ENCODE data around the gene ATG16L1. TPM values are rescaled to one million over a fixed set of nuclear protein-coding genes. Genes with fewer than 3 reads are reported as not detected.

Gene ATG16L1
- total and polyA plus RNA-seq, 7 experiments from 2014 or later = 16.0 to 115 (median 80.9) TPM

DNA sequence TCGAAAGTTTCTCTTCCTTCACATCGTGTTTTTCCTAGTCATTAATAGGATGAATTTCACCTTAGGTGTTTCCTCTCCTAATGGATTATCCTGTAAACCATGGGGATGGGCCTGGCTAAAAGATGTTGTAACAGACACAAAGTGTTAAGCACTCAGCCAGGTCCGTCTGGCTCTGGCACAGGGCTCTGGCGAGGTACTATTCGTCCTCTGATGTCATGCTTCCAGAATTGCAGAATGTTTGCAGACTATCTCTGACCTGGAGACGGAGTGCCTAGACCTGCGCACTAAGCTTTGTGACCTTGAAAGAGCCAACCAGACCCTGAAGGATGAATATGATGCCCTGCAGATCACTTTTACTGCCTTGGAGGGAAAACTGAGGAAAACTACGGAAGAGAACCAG lies 13.2 kb downstream of the ATG16L1 start:
- H3K9me3 Mint-ChIP-seq = peaks cover 0 to 3% (median 0%) of the 10 kb centered on the region in 11 donors
- Histone ChIP-seq H3K36me3 (ENCODE audit: control insufficient read depth in 2 of 3, insufficient read depth in 3 of 3, low read length in 3 of 3) (peaks cover 17 to 68% (median 52%) of the 10 kb centered on the region in 3 experiments), H3K27me3 (ENCODE audit: control insufficient read depth in 2 of 2, insufficient read depth in 2 of 2, low read length in 2 of 2) (no peaks in the 10 kb centered on the region), H3K4me1 (ENCODE audit: control insufficient read depth in 2 of 2, insufficient read depth in 2 of 2, low read length in 2 of 2) (peaks cover 33 to 47% of the 10 kb centered on the region in 2 donors), H3K27ac (ENCODE audit: low read depth, low read length) (peak overlapping the region; percentile 36), H3K4me3 (ENCODE audit: low read length) (no peak overlapping the region), H3K9me3 (ENCODE audit: control insufficient read depth in 2 of 3, low read length in 3 of 3) (no peaks in the 10 kb centered on the region)
- POLR2A ChIA-PET = interaction anchor here (0.8 to 4.4 kb wide), 4 partner anchors 10 to 154 kb away, joined by 3 to 38 read pairs (median 3); partner anchors contain the start of gene ATG16L1
- H3K4me1 Mint-ChIP-seq = peaks cover 33 to 81% (median 72%) of the 10 kb centered on the region in 7 donors
- DNase-seq = no peak
- CTCF ChIA-PET = no interaction called here
- intact Hi-C loops (cut with micrococcal nuclease) = loop anchor here (5.0 kb wide), 6 partner anchors 138 to 1557 kb away; partner anchors contain the start of genes EIF4E2 (in 1 of the 2), GIGYF2 (in 1 of the 2), PTMA (in 1 of the 2) and TIGD1 (in 1 of the 2)
- peak overlapping the region; percentile 59 to 100 (median 71) for H3K27ac Mint-ChIP-seq
- no peaks in the 10 kb centered on the region for H3K27me3 Mint-ChIP-seq
- peaks cover 26 to 79% (median 52%) of the 10 kb centered on the region in 5 donors for H3K36me3 Mint-ChIP-seq
- no peak for ATAC-seq
- H3K4me3 Mint-ChIP-seq = no peak overlapping the region

DNA sequence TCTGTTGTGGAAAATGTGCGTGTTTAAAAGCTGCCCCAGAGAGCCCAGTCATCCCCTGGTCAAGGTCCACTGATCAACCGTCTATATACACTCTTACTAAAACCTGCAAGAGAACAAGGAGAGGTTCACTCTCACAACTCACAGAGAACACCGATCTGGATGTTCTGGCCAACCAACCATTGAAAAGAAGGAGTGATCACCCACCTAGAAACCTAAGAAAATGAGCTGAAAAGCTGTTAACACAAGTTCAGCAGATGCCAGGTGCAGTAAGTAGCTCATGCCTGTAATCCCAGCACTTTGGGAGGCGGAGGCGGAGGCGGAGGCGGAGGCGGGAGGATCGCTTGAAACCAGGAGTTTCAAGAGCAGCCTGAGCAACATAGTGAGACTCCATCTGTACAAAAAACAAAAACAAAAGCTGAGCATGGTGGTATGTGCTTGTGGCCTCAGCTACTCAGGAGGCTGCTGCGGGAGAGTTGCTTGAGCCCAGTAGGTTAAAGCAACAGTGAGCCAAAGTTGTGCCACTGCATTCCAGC lies 14.5 kb downstream of the ATG16L1 start:
- no peak for ATAC-seq
- Mint-ChIP-seq H3K27ac (peak overlapping the region; percentile 95 to 100 (median 99)), H3K4me3 (peak overlapping the region in 4 of 10 donors; percentile 5 to 79 (median 33))

DNA sequence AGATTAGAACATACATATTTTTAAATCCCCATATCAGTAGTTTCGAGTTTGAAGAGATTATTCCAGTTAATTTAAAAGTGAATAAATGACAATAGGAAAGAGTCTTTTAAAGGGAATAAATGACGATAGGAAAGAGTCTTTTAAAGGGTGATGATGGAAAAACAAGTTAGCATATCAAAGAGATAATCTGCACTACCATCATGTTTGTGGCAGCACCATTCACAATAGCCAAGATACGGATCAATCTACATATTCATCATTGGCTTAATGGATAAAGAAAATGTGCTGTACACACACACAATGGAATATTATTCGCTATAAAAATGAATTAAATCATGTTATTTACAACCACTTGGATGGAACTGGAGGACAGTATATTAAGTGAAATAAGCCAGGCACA lies 15.0 kb downstream of the ATG16L1 start:
- ATAC-seq = no peak
- Mint-ChIP-seq H3K27ac (peak overlapping the region; percentile 95 to 100 (median 99)), H3K27me3 (no peaks in the 10 kb centered on the region), H3K36me3 (peaks cover 29 to 68% (median 49%) of the 10 kb centered on the region in 5 donors), H3K9me3 (peaks cover 0 to 2% (median 0%) of the 10 kb centered on the region in 11 donors), H3K4me1 (peaks cover 42 to 81% (median 72%) of the 10 kb centered on the region in 7 donors), H3K4me3 (peak overlapping the region in 7 of 10 donors; percentile 15 to 79 (median 39))
- no peak overlapping the region for H3K4me3 ChIP-seq (ENCODE audit: low read length)
- no peak for DNase-seq
- no peaks in the 10 kb centered on the region for H3K27me3 ChIP-seq (ENCODE audit: control insufficient read depth in 2 of 2, insufficient read depth in 2 of 2, low read length in 2 of 2)
- H3K4me1 ChIP-seq (ENCODE audit: control insufficient read depth in 2 of 2, insufficient read depth in 2 of 2, low read length in 2 of 2) = peaks cover 50 to 59% of the 10 kb centered on the region in 2 donors
- intact Hi-C loops (cut with micrococcal nuclease) = loop anchor here (5.0 kb wide), 6 partner anchors 136 to 1559 kb away; partner anchors contain the start of genes EIF4E2 (in 1 of the 2), GIGYF2 (in 1 of the 2), PTMA (in 1 of the 2) and TIGD1 (in 1 of the 2)
- H3K27ac ChIP-seq (ENCODE audit: low read depth, low read length) = peak overlapping the region; percentile 79
- ChIA-PET CTCF (interaction anchor here (0.6 kb wide), 2 partner anchors 90 to 176 kb away, joined by 3 read pairs; no protein-coding TSS in a partner anchor), POLR2A (interaction anchor here (1.4 to 4.4 kb wide), 3 partner anchors 10 to 152 kb away, joined by 3 to 38 read pairs (median 4); partner anchors contain the start of gene ATG16L1)
- H3K9me3 ChIP-seq (ENCODE audit: control insufficient read depth in 2 of 3, low read length in 3 of 3) = no peaks in the 10 kb centered on the region
- H3K36me3 ChIP-seq (ENCODE audit: control insufficient read depth in 2 of 3, insufficient read depth in 3 of 3, low read length in 3 of 3) = peaks cover 17 to 50% (median 41%) of the 10 kb centered on the region in 3 experiments

More for the DNA sequence above, 14.5 kb downstream of the ATG16L1 start:
- Histone ChIP-seq H3K27me3 (ENCODE audit: control insufficient read depth in 2 of 2, insufficient read depth in 2 of 2, low read length in 2 of 2) (no peaks in the 10 kb centered on the region), H3K36me3 (ENCODE audit: control insufficient read depth in 2 of 3, insufficient read depth in 3 of 3, low read length in 3 of 3) (peaks cover 17 to 55% (median 41%) of the 10 kb centered on the region in 3 experiments), H3K9me3 (ENCODE audit: control insufficient read depth in 2 of 3, low read length in 3 of 3) (no peaks in the 10 kb centered on the region), H3K4me1 (ENCODE audit: control insufficient read depth in 2 of 2, insufficient read depth in 2 of 2, low read length in 2 of 2) (peaks cover 44 to 54% of the 10 kb centered on the region in 2 donors), H3K27ac (ENCODE audit: low read depth, low read length) (peak overlapping the region; percentile 79), H3K4me3 (ENCODE audit: low read length) (no peak overlapping the region)
- H3K27me3 Mint-ChIP-seq = no peaks in the 10 kb centered on the region
- peaks cover 28 to 73% (median 52%) of the 10 kb centered on the region in 5 donors for H3K36me3 Mint-ChIP-seq
- ChIA-PET CTCF (interaction anchor here (0.6 to 0.7 kb wide), 3 partner anchors 90 to 205 kb away, joined by 3 read pairs; no protein-coding TSS in a partner anchor), POLR2A (interaction anchor here (1.0 to 4.4 kb wide), 4 partner anchors 9 to 153 kb away, joined by 3 to 38 read pairs (median 4); partner anchors contain the start of gene ATG16L1)
- intact Hi-C loops (cut with micrococcal nuclease) = loop anchor here (5.0 kb wide), 6 partner anchors 136 to 1559 kb away; partner anchors contain the start of genes EIF4E2 (in 1 of the 2), GIGYF2 (in 1 of the 2), PTMA (in 1 of the 2) and TIGD1 (in 1 of the 2)
- peaks cover 41 to 81% (median 72%) of the 10 kb centered on the region in 7 donors for H3K4me1 Mint-ChIP-seq
- peaks cover 0 to 2% (median 0%) of the 10 kb centered on the region in 11 donors for H3K9me3 Mint-ChIP-seq
- no peak for DNase-seq

DNA sequence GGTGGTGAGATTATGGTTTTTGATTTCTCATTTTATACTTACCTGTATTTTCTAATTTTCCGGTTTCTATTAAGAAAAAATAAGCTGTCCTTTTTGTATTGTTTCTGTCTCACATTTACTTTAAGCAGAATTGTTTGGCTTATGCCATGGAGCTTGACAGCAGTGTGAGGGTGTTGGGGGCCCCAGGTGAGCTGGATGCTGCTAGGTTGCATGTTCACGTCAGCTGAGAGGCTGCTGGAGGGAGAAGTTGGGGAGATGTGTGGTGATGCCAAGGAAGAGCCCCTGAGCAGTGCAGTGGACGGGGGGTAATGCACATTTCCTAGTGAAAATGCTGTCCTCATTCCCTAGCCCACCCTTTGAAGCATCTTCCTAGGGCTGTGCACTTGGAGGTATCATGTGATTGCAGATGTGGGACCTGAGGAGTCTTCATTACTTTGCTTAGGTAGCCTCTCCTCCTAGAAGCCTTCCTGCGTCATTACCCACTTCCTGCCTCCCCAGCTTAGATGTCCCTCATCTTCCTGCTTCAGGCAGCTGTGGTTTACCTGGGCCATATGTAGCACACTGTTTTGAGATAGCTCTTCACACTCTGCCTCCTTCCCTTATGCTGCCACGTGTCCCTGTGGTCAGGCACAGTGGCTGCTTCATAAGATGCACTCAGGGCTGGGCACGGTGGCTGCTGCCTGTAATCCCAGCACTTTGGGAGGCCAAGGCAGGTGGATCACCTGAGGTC lies 16.2 kb downstream of the ATG16L1 start:
- peaks cover 39 to 81% (median 75%) of the 10 kb centered on the region in 7 donors for H3K4me1 Mint-ChIP-seq
- Histone ChIP-seq H3K36me3 (ENCODE audit: control insufficient read depth in 2 of 3, insufficient read depth in 3 of 3, low read length in 3 of 3) (peaks cover 10 to 43% (median 41%) of the 10 kb centered on the region in 3 experiments), H3K9me3 (ENCODE audit: control insufficient read depth in 2 of 3, low read length in 3 of 3) (no peaks in the 10 kb centered on the region), H3K27me3 (ENCODE audit: control insufficient read depth in 2 of 2, insufficient read depth in 2 of 2, low read length in 2 of 2) (no peaks in the 10 kb centered on the region), H3K4me3 (ENCODE audit: low read length) (peak overlapping the region; percentile 40), H3K27ac (ENCODE audit: low read depth, low read length) (peak overlapping the region; percentile 79), H3K4me1 (ENCODE audit: control insufficient read depth in 2 of 2, insufficient read depth in 2 of 2, low read length in 2 of 2) (peaks cover 57 to 62% of the 10 kb centered on the region in 2 donors)
- ATAC-seq (peak; percentile 97), DNase-seq (peak; percentile 49 to 95 (median 91))
- H3K4me3 Mint-ChIP-seq = peak overlapping the region; percentile 38 to 84 (median 76)
- intact Hi-C loops (cut with micrococcal nuclease) = loop anchor here (1.0 to 5.0 kb wide), 17 partner anchors 11 to 1560 kb away; partner anchors contain the start of genes ATG16L1 (in 2 of the 2), EIF4E2 (in 2 of the 2), TIGD1 (in 2 of the 2) and GIGYF2 (in 1 of the 2)
- H3K27ac Mint-ChIP-seq = peak overlapping the region; percentile 95 to 100 (median 99)
- peaks cover 22 to 68% (median 48%) of the 10 kb centered on the region in 5 donors for H3K36me3 Mint-ChIP-seq
- H3K9me3 Mint-ChIP-seq = peaks cover 0 to 2% (median 0%) of the 10 kb centered on the region in 11 donors
- no peaks in the 10 kb centered on the region for H3K27me3 Mint-ChIP-seq
- ChIA-PET CTCF (interaction anchor here (0.7 to 2.3 kb wide), 8 partner anchors 9 to 522 kb away, joined by 3 to 18 read pairs (median 4); partner anchors contain the start of gene ATG16L1), POLR2A (interaction anchor here (0.6 to 3.5 kb wide), 21 partner anchors 8 to 1559 kb away, joined by 3 to 46 read pairs (median 4); partner anchors contain the start of genes ATG16L1, DGKD, INPP5D and PTMA)

DNA sequence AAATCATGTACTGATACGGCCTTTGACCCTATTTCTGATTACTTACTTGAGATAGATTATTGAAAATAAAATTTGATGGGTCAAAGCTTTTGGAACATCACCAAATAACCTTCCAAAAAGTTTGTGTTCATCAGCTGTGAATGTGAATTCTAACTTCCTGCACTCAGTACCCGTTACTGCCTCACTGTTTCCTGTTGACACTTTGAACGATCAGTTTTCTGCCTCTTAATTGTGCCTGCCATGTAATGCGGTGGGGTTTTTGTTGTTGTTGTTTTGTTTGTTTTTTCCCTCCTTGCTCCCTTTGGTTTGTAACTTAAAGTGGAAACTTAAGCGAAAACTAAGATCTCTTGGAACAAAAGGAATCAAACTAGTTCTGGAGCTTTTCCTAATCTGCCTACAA lies 18.9 kb downstream of the ATG16L1 start:
- Mint-ChIP-seq H3K27me3 (no peaks in the 10 kb centered on the region), H3K9me3 (peaks cover 0 to 2% (median 0%) of the 10 kb centered on the region in 11 donors), H3K36me3 (peaks cover 27 to 78% (median 58%) of the 10 kb centered on the region in 5 donors), H3K4me3 (peak overlapping the region; percentile 67 to 85 (median 79)), H3K27ac (peak overlapping the region; percentile 95 to 100 (median 99)), H3K4me1 (peaks cover 41 to 97% (median 84%) of the 10 kb centered on the region in 7 donors)
- Histone ChIP-seq H3K36me3 (ENCODE audit: control insufficient read depth in 2 of 3, insufficient read depth in 3 of 3, low read length in 3 of 3) (peaks cover 25 to 45% (median 43%) of the 10 kb centered on the region in 3 experiments), H3K4me1 (ENCODE audit: control insufficient read depth in 2 of 2, insufficient read depth in 2 of 2, low read length in 2 of 2) (peaks cover 59 to 69% of the 10 kb centered on the region in 2 donors), H3K27ac (ENCODE audit: low read depth, low read length) (peak overlapping the region; percentile 79), H3K4me3 (ENCODE audit: low read length) (peak overlapping the region; percentile 38), H3K27me3 (ENCODE audit: control insufficient read depth in 2 of 2, insufficient read depth in 2 of 2, low read length in 2 of 2) (no peaks in the 10 kb centered on the region), H3K9me3 (ENCODE audit: control insufficient read depth in 2 of 3, low read length in 3 of 3) (no peaks in the 10 kb centered on the region)
- no peak for ATAC-seq
- POLR2A ChIA-PET = interaction anchor here (0.8 to 3.5 kb wide), 10 partner anchors 10 to 210 kb away, joined by 3 to 29 read pairs (median 4); partner anchors contain the start of gene INPP5D
- peak in 7 of 9 donors; percentile 27 to 62 (median 48) for DNase-seq
- intact Hi-C loops (cut with micrococcal nuclease) = loop anchor here in 1 of 2 donors (1.0 kb wide), 1 partner anchor 573 kb away; the partner anchor contains the start of gene GIGYF2
- CTCF ChIA-PET = interaction anchor here (0.8 to 1.5 kb wide), 5 partner anchors 19 to 134 kb away, joined by 3 to 5 read pairs (median 3); partner anchors contain the start of gene ATG16L1
